GM18867 (cell line): ENCODE results near the gene SERPINB1.

Experiments
- ATAC-seq: cut with Tn5 transposase; IDR thresholded peaks from one replicate; pipeline ENCODE4 v1.9.1; 2021; ENCODE audit warnings: mild to moderate bottlenecking, moderate library complexity; ENCODE audit not compliant: unreplicated experiment

The SERPINB1 gene

DNA sequence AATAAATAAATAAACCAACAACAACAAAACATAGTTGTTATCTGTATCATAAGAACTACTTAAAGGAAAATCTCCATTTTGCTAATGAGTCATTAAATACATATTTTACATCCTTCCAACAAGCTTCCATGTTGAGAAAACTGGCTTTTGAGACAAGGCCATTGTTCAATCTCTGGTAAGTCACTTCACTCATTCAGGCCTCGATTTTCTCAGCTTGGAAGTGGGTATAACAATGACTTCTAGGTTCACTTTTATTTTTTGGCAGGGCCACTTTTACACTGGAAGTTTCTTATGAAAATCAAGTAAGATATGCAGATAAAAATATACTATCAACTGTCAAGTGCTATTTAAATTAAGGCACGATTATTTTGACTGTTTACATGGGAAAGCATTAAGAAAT is 46.5 kb downstream of the SERPINB1 start:
- ATAC-seq, result no peak

DNA sequence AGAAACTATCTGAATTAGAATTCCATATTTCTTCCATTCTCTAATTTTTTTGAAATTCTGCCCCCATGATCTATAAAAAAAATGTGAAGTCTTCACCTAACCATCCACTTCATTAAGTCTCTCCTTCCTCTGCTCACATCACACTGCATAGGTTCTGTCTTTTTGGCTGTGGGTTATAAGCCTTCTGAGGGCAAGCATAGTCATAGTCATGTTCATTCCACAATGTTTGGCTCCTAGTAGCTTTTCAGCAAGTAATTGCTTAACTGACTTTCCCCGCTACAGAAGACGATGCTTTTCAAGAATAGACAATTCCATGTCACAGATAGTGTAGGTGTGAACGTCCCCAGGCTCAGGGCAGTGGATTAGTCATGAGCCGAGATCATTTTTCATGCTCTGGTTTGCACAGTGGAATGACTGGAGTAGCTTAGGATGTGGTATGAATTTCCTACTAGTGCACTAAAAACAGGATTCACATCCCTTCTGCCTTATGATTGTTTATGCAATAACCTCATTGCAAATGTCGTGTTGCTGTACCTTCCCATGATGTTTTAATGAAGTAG is 47.4 kb downstream of the SERPINB1 start:
- no peak for ATAC-seq

DNA sequence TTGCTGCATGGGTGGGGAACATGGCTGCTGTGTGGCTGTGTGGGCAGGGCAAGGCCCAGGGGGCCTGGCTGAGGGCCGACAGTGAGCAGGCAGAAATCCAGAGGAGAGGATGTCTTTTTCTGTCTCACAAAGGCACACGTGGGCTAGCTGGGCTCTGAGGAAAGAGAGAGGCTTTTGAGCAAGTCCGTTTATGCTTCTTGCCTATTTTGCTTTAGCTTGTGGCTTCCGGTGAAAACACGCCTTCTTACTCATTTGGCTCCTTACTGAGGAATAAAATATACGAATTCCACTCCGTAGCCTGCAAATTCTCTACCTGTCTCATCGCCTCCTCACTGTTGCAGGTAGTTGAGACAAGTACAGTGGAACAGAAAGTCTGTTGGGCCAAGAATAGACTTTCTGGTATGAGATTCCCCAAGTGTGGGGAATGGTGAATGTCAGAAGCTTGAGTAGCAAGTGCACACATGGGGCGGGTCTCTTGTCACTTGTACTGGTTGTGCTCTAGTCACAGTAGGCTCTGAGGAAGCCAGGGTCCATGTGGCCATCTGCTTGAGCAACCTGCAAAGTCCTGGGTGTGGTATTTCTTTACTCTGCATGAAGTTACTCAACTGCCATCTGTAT is 48.0 kb downstream of the SERPINB1 start:
- ATAC-seq, result no peak

DNA sequence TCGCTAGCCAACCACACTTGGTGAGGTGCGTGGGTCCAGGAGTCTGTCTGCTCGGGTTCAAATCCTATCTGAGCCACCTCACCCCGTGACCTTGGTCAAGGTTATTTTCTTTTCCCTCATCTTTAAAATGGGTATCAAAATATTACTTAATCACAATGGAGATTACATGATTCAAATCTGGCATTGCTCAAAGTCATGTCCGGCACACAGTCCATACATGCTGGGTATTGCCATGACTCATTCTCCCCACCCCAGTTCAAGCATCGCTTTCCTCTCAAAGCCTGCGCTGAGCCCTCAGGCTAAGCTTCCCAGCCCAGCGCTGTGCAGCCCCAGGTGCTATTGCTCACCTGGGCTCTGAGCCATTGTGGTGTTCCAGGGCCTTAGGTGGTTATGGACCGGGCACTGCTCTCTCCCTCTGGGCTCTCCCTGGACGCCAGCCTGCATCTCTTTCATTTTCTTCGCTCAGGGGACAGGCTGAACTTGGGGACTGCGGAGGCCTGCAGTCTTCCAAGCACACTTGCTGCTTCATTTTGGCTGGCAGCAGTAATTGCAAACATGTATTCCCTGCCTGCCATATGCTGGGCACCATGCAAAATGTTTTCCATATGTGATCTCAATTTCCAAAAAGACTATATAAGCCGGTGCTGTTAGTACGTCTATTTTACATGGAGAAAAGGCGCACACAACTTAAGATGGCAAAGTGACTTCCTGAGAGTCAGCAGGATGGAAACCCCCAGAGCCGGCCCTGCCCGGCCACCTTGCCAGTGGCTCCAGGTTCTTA is 49.1 kb downstream of the SERPINB1 start:
- ATAC-seq, result no peak

DNA sequence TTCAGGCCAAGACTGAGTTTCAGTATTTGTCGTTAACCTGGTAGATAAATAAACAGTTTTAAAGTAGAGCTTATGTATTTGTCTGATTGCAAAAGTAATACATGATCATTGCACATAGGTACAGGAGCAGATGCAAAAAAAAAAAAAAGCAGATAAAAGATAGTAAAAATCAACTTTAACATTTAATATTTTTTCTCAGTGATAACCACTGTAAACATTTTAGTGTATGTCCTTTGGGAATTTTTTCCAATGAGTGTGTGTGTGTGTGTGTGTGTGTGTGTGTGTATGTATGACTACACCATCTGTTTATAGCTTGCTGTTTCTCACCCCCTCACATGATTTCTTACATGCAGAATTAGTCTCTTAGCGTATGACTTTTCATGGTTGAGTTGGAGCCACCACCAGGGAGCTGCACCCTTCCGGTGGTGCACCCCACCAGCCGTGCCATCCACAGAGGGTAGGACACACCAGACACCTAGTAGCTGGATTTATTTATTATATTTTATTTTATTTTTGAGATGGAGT is 50.2 kb downstream of the SERPINB1 start:
- ATAC-seq, result no peak

DNA sequence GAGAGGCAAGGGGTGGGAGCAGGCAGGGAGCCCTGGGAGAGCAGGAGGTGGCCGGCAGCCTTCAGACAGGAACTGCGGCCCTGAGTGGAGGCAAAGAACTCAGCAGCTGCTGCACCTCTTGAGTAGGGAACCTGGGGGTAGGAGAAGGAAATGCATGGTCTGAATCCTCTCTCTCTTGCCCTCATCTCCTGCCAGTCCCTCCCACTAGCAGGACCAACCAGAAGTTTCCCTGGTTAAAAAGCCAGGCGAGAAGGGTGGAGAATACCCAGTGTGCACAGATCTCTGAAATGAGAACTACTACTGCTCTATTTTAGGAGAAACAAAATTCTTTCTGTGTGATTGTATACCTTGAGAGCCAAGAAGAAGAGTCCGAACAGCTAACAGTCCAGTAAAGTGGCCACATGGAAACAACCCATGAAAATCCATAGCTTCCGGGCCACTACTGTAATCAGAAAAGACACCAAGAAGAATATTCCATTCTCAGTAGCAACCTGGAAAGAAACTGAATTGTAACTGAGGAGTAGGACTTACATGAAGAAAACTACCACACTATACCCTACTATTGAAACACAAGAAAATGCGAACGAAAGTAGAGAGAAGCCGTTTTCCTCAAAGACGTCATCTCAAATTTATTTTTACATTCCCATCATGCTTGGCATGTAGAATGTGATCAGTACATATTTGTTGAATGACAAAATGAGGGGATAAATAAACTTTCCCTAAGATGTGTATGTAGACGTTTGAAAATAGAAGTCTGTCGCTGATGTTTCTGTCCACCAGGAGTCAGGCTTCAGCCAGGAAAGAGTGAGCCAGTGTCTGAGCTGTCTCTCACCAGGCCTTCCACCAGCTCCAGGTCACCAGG is 50.8 kb downstream of the SERPINB1 start:
- ATAC-seq, result no peak

DNA sequence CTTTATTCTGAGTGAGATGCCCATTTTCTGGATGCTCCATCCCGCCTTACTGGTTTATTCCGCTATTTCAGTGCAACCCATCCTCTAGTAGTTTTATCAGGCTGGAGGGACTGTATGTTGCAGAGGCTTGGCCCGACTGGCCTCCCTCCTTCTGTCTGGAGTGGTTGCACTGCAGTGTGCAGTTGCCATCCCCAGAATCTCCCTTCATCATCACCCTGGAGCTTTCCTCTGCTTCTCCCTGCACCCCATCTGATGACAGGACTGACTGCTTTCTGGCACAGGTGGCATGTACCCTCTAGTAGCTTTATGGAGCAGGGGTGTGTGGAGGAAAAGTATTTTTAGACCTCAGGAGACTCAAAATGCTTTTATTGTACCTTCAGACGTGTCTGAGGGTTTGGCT is 55.4 kb downstream of the SERPINB1 start:
- no peak for ATAC-seq

DNA sequence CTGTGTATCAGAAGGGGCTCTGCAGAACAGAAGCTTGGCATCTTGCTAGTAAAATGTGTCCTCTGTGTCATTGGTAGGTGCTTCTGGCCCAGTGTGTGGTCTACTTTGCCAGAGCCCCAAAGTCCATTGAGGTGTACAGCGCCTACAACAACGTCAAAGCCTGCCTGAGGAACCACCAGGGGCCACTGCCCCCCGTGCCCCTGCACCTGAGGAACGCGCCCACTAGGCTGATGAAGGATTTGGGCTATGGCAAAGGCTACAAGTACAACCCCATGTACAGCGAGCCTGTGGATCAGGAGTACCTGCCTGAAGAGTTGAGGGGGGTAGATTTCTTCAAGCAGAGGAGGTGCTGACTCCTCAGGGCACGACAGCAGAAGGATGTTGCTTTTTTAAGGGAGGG is 56.7 kb downstream of the SERPINB1 start:
- no peak for ATAC-seq

DNA sequence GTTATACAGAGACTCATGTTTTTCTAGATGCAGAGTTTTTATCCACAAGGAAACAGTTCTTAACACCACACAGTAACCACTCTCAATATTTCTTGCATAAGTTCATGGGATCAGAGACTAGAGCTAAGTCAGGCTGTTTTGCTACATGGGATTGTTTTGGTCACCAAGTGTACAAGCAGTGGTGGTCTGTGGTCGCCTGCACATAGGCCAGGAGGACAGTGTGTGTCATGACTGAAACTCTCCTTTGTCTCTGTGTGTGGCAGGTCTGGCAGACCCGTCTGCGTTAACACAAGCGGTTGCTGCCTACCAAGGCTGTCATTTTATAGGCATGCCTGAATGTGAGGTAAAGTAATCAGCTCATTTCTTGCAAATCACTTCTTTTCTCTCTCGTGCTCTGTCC is 57.6 kb downstream of the SERPINB1 start:
- no peak for ATAC-seq

DNA sequence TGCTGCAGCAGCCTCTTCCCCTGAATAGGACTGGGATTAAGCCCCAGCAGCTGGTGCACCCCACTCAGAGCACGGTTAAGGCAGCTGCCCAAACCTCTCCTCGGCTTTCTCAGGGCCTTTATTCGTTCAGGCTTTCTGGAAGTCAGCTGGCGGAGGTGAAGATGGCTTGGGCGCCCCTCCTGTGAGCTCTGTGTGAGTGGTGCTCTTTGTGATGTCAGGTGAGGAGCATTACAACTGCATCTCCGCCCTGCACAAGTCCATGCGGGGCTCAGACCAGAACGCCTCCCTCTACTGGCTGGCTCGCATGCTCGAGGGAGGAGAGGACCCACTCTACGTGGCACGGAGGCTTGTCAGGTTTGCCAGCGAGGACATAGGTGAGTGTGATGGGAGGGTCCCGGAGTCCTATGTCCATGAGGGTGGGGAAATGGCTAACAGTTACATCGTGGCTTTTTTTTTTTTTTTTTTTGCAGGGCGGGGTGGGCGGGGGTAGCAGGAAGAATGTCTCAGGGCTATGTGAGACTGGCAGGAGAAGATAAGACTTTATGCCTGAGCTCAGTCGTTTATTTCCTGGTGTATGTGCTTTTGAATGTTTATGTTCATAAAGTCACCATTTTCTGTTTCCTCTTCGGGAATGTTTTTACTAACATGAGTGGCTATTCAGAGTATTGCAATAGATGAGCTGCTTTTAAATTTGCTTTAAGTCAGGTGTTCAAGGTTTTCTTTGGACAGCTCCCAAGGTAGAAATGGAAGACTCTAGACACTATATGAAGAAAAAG is 58.3 kb downstream of the SERPINB1 start:
- no peak for ATAC-seq

DNA sequence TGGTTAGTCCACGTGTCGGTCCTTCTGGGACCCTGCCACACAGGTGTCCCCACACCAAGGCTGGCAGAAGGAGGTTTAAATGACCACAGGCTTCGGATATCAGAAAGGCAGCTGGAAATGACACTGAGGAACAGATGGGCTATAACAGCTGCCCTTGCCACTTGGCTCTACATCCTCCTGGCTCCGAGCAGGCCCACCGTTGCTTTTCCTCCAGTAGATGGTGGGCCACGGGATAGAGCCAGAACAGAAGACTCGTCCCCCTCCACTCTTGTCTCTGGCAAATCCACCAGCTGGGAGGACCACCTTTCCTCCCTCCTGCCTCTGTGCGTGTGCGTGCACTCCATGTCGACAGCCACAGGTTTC is 58.9 kb downstream of the SERPINB1 start:
- no peak for ATAC-seq

DNA sequence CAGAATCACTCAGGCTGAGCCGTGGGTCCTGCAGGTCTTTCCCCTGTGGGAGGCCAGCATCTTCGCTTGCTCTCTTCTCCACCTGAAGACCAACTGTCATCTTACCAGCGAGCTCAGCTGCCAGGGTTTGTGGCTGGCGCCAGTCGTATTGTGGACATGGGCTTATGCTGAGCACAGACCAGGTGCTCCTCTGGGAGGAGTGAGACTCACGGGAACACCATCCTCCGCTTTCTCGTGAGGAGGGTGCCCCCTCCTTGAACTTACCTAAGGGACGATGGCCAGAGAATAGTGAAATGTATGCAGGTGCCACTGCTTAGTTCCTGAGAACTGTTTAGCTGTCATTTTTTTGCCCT is 59.3 kb downstream of the SERPINB1 start:
- ATAC-seq, result no peak
